GM12875 (cell line): ENCODE data around the gene SLC9B1.
"Not testable (repeated sequence)": the region's sequence is repeated elsewhere in the genome, so short reads cannot be mapped to it uniquely, and the experiment has no call there.

ENCODE experiments used
- H3K4me3 ChIP-seq: one replicate; pipeline ENCODE4 v1.5.1; 2011; ENCODE audit warnings: low read depth, low read length, control low read depth
- TF ChIP-seq, protein P1 (sequence below): IDR thresholded peaks from 2 replicates; pipeline ENCODE4 v1.5.1; 2011; ENCODE audit warnings: low read depth, mild to moderate bottlenecking, control low read depth, inconsistent platforms, low read length, moderate library complexity, borderline replicate concordance; ENCODE audit not compliant: insufficient read depth

SLC9B1 gene

GRCh38 chr4:102981005-102981404 lies 38.5 kb downstream of the SLC9B1 start:
- TF ChIP-seq, protein P1, sequence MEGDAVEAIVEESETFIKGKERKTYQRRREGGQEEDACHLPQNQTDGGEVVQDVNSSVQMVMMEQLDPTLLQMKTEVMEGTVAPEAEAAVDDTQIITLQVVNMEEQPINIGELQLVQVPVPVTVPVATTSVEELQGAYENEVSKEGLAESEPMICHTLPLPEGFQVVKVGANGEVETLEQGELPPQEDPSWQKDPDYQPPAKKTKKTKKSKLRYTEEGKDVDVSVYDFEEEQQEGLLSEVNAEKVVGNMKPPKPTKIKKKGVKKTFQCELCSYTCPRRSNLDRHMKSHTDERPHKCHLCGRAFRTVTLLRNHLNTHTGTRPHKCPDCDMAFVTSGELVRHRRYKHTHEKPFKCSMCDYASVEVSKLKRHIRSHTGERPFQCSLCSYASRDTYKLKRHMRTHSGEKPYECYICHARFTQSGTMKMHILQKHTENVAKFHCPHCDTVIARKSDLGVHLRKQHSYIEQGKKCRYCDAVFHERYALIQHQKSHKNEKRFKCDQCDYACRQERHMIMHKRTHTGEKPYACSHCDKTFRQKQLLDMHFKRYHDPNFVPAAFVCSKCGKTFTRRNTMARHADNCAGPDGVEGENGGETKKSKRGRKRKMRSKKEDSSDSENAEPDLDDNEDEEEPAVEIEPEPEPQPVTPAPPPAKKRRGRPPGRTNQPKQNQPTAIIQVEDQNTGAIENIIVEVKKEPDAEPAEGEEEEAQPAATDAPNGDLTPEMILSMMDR, result no peak
- no peak overlapping the region for H3K4me3 ChIP-seq

GRCh38 chr4:102961813-102962212 lies 57.7 kb downstream of the SLC9B1 start:
- H3K4me3 ChIP-seq, result not testable (repeated sequence)

GRCh38 chr4:102959496-102959895 lies 60.0 kb downstream of the SLC9B1 start:
- TF ChIP-seq, protein P1, result no peak
- no peak overlapping the region for H3K4me3 ChIP-seq

DNA sequence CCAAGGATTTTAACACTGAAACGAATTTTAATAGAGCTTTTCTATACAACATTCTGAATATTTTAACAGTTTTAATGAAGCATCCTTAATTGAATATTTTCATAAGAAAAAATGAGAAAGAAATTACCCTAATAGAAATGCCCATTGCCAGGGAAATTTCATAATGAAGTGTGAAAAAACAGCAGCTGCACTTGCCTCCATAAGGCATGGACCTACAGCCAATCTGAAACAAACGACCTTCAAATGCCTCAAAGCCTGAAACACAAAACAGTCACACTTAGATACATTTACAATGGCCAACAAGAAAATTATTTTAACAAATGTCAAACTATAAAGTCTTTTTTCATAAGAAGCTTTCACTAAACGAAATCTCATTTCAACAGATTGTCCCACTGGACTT lies 74.4 kb downstream of the SLC9B1 start:
- H3K4me3 ChIP-seq, result no peak overlapping the region
- TF ChIP-seq, protein P1, result no peak

- not testable (repeated sequence) for H3K4me3 ChIP-seq
These were observed 81.4 kb downstream of the SLC9B1 start for GRCh38 chr4:102938063-102938462.

DNA sequence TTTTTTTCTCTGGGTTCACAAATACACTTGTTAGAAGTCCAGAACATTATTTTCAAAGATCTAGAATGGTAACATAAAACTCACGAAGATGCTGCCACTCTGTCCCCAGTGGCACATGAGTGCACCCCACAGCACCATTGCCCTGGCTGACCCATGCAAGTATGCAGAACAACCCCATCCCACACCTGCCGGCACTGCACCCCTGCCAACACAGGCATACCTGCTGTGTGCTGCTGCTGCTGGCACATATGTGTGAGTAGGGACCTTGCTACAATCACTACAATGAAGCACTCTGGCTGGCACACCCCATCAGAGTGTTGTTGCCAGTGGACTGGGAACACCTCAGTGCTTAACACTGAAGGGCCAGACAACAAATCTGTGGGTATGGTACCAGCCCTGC lies 83.8 kb downstream of the SLC9B1 start:
- H3K4me3 ChIP-seq, result no peak overlapping the region
- TF ChIP-seq, protein P1, result no peak

DNA sequence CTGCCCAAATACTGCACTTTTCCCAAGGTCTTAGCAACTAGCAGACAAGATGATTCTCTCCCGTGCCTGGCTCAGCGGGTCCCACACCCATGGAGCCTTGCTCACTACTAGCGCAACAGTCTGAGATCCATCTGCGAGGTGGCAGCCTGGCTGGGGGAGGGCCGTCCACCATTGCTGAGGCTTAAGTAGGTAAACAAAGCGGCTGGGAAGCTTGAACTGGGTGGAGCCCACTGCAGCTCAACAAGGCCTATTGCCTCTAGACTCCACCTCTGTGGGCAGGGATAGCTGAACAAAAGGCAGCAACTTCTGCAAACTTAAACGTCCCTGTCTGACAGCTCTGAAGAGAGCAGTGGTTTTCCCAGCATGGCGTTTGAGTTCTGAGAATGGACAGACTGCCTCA lies 99.8 kb downstream of the SLC9B1 start:
- H3K4me3 ChIP-seq, result not testable (repeated sequence)

DNA sequence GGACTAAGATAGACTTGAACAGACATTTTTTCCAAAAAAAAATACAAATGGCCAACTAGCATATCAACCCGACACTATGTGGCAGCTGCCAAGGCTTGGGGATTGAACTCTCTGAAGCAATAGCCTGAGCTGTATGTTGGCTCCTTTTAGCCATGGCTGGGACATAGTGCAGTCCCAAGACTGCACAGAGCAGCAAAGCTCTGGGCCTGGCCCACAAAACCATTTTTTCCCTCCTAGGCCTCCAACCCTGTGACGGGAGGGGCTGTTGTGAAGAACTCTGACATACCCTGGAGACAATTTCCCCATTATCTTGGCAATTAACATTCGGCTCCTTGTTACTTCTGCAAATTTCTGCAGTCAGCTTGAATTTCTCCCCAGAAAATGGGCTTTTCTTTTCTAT lies 100.6 kb downstream of the SLC9B1 start:
- H3K4me3 ChIP-seq, result no peak overlapping the region

GRCh38 chr4:102901804-102902203 lies 117.7 kb downstream of the SLC9B1 start:
- no peak overlapping the region for H3K4me3 ChIP-seq
- TF ChIP-seq, protein P1, result no peak

More for the DNA sequence above, 100.6 kb downstream of the SLC9B1 start:
- TF ChIP-seq, protein P1, result no peak

DNA sequence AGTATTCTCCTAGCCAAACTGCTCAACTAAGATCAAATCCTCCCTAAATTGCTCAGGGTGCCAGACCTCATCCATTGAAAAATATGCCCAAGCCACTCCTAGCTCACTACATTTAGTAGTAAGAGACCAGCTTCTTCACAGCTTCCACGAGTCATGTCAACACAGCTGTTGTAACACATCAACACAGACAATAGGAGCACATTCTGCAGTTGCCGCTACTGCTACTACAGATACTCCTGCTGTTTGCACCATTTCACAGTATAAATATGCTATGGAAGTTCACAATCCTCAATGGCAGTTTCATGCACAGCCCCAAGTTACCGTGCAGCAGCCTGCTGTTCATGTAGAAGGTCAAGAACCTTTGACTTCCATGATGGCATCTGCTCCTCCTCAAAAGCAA lies 121.9 kb downstream of the SLC9B1 start:
- H3K4me3 ChIP-seq, result not testable (repeated sequence)

- H3K4me3 ChIP-seq, result not testable (repeated sequence)
These were observed 123.0 kb downstream of the SLC9B1 start for GRCh38 chr4:102896547-102896946.

- H3K4me3 ChIP-seq, result not testable (repeated sequence)
These were observed 129.6 kb downstream of the SLC9B1 start for GRCh38 chr4:102889866-102890265.

- H3K4me3 ChIP-seq, result not testable (repeated sequence)
These were observed 130.9 kb downstream of the SLC9B1 start for GRCh38 chr4:102888570-102888969.
